Trophoblast cell (in vitro differentiated cells and primary cell): ENCODE measurements around the gene LAMA2.

Experiments used
- DNase-seq, 2 donors: peaks; one replicate each; pipeline ENCODE4 v3.0.0-alpha.2; 2016
- H2AFZ ChIP-seq: 2 replicates; pipeline ENCODE4 v1.6.1; 2013; ENCODE audit warnings: low read length, moderate library complexity, mild to moderate bottlenecking; ENCODE audit not compliant: insufficient read depth, poor library complexity
- H2AK5ac ChIP-seq: 2 replicates; pipeline ENCODE4 v1.6.1; 2013; ENCODE audit warnings: mild to moderate bottlenecking, low read length
- H2BK120ac ChIP-seq: 2 replicates; pipeline ENCODE4 v1.6.1; 2013; ENCODE audit warnings: low read length, mild to moderate bottlenecking, moderate library complexity; ENCODE audit not compliant: insufficient read depth, poor library complexity
- H2BK12ac ChIP-seq: 2 replicates; pipeline ENCODE4 v1.6.1; 2013; ENCODE audit warnings: mild to moderate bottlenecking, low read length, moderate library complexity
- H2BK5ac ChIP-seq: 2 replicates; pipeline ENCODE4 v1.6.1; 2013; ENCODE audit warnings: low read length, low read depth, moderate library complexity, mild to moderate bottlenecking; ENCODE audit not compliant: poor library complexity
- H3K14ac ChIP-seq: 2 replicates; pipeline ENCODE4 v1.6.1; 2013; ENCODE audit warnings: mild to moderate bottlenecking, low read length
- H3K18ac ChIP-seq: 2 replicates; pipeline ENCODE4 v1.6.1; 2013; ENCODE audit warnings: mild to moderate bottlenecking, low read length
- H3K23ac ChIP-seq: 2 replicates; pipeline ENCODE4 v1.6.1; 2013; ENCODE audit warnings: low read length
- H3K27ac ChIP-seq: 2 replicates; pipeline ENCODE4 v1.5.1; 2013; ENCODE audit warnings: low read depth, mild to moderate bottlenecking, inconsistent platforms, low read length, moderate library complexity
- H3K27me3 ChIP-seq: 2 replicates; pipeline ENCODE4 v1.6.1; 2013; ENCODE audit warnings: inconsistent platforms, mild to moderate bottlenecking, low read length, moderate library complexity; ENCODE audit not compliant: insufficient read depth
- H3K36me3 ChIP-seq, 2 experiments: 1 replicate in 1 of 2; 2 replicates in 1 of 2; pipeline ENCODE4 v1.6.1; 2013; ENCODE audit warnings: low read length in 2 of 2, mild to moderate bottlenecking in 2 of 2, moderate library complexity in 1 of 2; ENCODE audit not compliant: insufficient read depth in 2 of 2, control insufficient read depth in 1 of 2
- H3K4ac ChIP-seq: 2 replicates; pipeline ENCODE4 v1.6.1; 2013; ENCODE audit warnings: low read depth, mild to moderate bottlenecking, low read length, moderate library complexity
- H3K4me1 ChIP-seq, 2 experiments: 1 replicate in 1 of 2; 2 replicates in 1 of 2; pipeline ENCODE4 v1.6.1; 2013; ENCODE audit warnings: low read length in 2 of 2, mild to moderate bottlenecking in 2 of 2, moderate library complexity in 1 of 2; ENCODE audit not compliant: insufficient read depth in 2 of 2, control insufficient read depth in 1 of 2
- H3K4me2 ChIP-seq: 2 replicates; pipeline ENCODE4 v1.6.1; 2013; ENCODE audit warnings: inconsistent platforms, mild to moderate bottlenecking, low read length, moderate library complexity
- H3K4me3 ChIP-seq: 2 replicates; pipeline ENCODE4 v1.5.1; 2013; ENCODE audit warnings: mild to moderate bottlenecking, low read depth, low read length, inconsistent platforms
- H3K79me1 ChIP-seq: one replicate; pipeline ENCODE4 v1.6.1; 2013; ENCODE audit warnings: low read length
- H3K79me2 ChIP-seq: 2 replicates; pipeline ENCODE4 v1.6.1; 2013; ENCODE audit warnings: low read length, mild to moderate bottlenecking; ENCODE audit not compliant: control insufficient read depth, insufficient read depth, poor library complexity
- H3K9ac ChIP-seq: 2 replicates; pipeline ENCODE4 v1.6.1; 2013; ENCODE audit warnings: mild to moderate bottlenecking, low read length
- H3K9me3 ChIP-seq: 2 replicates; pipeline ENCODE4 v1.6.1; 2013; ENCODE audit warnings: low read depth, mild to moderate bottlenecking, control low read depth, inconsistent platforms, low read length; ENCODE audit not compliant: insufficient read depth
- H4K12ac ChIP-seq: 2 replicates; pipeline ENCODE4 v1.6.1; 2013; ENCODE audit warnings: low read depth, mild to moderate bottlenecking, low read length, moderate library complexity
- H4K8ac ChIP-seq: 2 replicates; pipeline ENCODE4 v1.6.1; 2013; ENCODE audit warnings: low read depth, mild to moderate bottlenecking, low read length, moderate library complexity
- H4K91ac ChIP-seq: one replicate; pipeline ENCODE4 v1.6.1; 2013; ENCODE audit warnings: low read depth, mild to moderate bottlenecking, low read length, moderate library complexity
- WGBS: extraction: QIAGEN DNeasy Blood & Tissue Kit; methylation state at CpG from one replicate; pipeline ENCODE4 v1.1.7; 2013; ENCODE audit warnings: missing lambda C conversion rate; ENCODE audit not compliant: insufficient read length, insufficient coverage; ENCODE audit errors: extremely low coverage; 5-methylcytosine and 5-hydroxymethylcytosine counted together

The LAMA2 gene

DNA sequence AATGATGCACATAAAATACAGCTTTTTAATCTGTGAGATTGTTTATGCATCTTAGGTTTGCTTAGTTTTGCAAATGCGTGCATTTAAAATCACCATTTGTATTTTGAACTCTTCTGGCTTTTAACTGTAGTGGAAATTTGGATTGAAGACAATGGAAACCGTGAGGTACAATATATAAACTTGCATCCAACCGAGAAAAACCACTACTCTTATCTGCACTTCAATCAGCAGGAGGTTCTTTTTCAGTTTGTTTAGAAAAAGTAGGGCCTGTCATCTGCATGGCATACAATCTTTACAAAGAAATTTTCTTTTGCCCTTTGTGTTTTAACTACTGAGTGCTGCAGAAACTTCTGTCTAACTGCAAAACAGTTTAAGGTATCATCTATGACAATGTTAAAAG, 132.8 kb downstream of the LAMA2 start:
- Histone ChIP-seq H2AK5ac (no peak overlapping the region), H3K4me3 (no peak overlapping the region), H2AFZ (no peak overlapping the region), H3K36me3 (no peaks in the 10 kb centered on the region), H2BK12ac (no peak overlapping the region), H3K23ac (no peak overlapping the region), H3K27ac (no peak overlapping the region), H3K18ac (no peak overlapping the region), H3K14ac (no peak overlapping the region), H3K79me1 (no peaks in the 10 kb centered on the region), H3K9me3 (no peaks in the 10 kb centered on the region), H2BK5ac (no peak overlapping the region), H3K4ac (no peak overlapping the region), H3K9ac (no peak overlapping the region), H3K4me1 (no peaks in the 10 kb centered on the region), H4K8ac (no peak overlapping the region), H2BK120ac (no peak overlapping the region), H3K4me2 (no peak overlapping the region), H3K27me3 (no peaks in the 10 kb centered on the region), H4K91ac (no peak overlapping the region), H3K79me2 (no peaks in the 10 kb centered on the region), H4K12ac (no peak overlapping the region)
- no CpG with 5 or more reads among the region's 3 CpGs for WGBS
- DNase-seq = no peak

DNA sequence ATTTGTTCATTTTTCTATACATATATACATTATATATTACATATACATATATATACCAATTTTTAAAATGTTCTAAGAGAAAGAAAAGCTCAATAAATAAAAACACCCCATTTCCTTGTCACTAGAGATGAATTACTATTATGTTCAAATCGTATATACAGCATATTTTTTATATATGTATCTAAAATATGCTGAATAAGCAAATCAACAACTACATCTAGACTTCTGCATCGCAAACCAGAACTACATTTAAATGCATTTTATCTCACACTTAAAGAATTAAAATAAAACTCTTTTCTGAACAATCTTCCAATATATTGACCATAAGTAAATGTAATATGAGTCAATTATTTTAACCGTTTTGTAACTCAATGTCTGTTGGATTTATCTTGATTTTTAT, 133.9 kb downstream of the LAMA2 start:
- Histone ChIP-seq H2BK5ac (no peak overlapping the region), H2BK12ac (no peak overlapping the region), H3K14ac (no peak overlapping the region), H3K27me3 (no peaks in the 10 kb centered on the region), H3K4ac (no peak overlapping the region), H3K18ac (no peak overlapping the region), H3K23ac (no peak overlapping the region), H3K27ac (no peak overlapping the region), H4K91ac (no peak overlapping the region), H3K4me3 (no peak overlapping the region), H3K79me1 (no peaks in the 10 kb centered on the region), H2BK120ac (no peak overlapping the region), H3K4me2 (no peak overlapping the region), H4K8ac (no peak overlapping the region), H2AK5ac (no peak overlapping the region), H3K79me2 (no peaks in the 10 kb centered on the region), H2AFZ (no peak overlapping the region), H3K9me3 (no peaks in the 10 kb centered on the region), H4K12ac (no peak overlapping the region), H3K36me3 (no peaks in the 10 kb centered on the region), H3K4me1 (no peaks in the 10 kb centered on the region), H3K9ac (no peak overlapping the region)
- DNase-seq = no peak
- WGBS = no CpG with 5 or more reads among the region's 3 CpGs

DNA sequence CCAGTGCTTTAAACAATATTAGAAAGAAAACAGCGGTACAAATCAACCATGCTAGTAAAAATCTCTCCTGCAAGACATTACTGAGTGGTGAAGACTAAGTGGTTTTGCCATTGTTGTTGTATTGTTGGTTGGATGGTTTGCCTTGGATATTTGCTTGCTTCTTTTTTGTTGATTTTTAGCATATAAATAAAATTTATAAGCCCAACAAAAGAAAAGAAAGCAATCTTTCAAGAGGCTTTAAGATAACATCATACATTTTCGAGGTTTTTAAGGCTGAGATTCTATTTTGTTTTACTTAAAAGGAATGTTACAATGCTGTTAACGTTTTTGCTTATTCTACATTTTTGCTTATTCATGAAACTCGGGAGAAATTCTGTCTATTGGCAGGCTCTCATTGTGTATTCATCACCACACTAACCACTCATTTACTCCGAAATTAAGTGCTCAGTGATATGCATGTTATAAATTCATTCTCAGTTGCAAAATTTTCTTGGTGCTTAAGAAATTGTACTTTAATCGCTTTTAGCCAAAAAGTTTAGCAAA, 139.1 kb downstream of the LAMA2 start:
- Histone ChIP-seq H3K18ac (no peak overlapping the region), H3K23ac (no peak overlapping the region), H2BK120ac (no peak overlapping the region), H3K79me1 (no peaks in the 10 kb centered on the region), H3K27ac (no peak overlapping the region), H2AFZ (no peak overlapping the region), H3K14ac (no peak overlapping the region), H3K4me1 (no peaks in the 10 kb centered on the region), H4K12ac (no peak overlapping the region), H3K79me2 (no peaks in the 10 kb centered on the region), H2BK5ac (no peak overlapping the region), H4K8ac (no peak overlapping the region), H3K36me3 (no peaks in the 10 kb centered on the region), H3K4me2 (no peak overlapping the region), H3K9ac (no peak overlapping the region), H2BK12ac (no peak overlapping the region), H3K4ac (no peak overlapping the region), H3K27me3 (no peaks in the 10 kb centered on the region), H3K9me3 (no peaks in the 10 kb centered on the region), H2AK5ac (no peak overlapping the region), H3K4me3 (no peak overlapping the region), H4K91ac (no peak overlapping the region)
- no peak for DNase-seq
- WGBS = no CpG with 5 or more reads among the region's 6 CpGs

DNA sequence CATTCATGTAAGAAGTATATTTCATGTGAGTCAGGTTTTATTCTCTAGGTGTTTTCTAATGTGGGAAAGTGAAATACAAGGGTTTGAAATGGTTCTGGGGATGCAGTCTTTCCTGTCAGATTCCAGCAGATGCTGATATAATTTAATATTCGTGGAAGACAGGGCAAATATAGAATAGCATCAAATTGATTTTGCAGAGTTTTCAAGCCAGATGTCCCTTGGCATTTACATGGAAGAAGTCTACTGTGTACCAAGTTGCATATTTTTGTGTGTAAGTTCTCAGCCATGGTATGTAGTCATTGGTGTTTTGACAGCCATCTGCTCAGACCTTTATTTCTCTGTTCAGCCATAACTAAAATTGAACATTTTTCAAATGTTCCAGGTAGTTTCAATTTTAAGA, 143.7 kb downstream of the LAMA2 start:
- H3K18ac ChIP-seq = no peak overlapping the region
- no CpG with 5 or more reads among the region's 1 CpG for WGBS
- no peak overlapping the region for H3K23ac ChIP-seq
- no peaks in the 10 kb centered on the region for H3K27me3 ChIP-seq
- no peak overlapping the region for H4K8ac ChIP-seq
- no peak for DNase-seq
- no peak overlapping the region for H3K27ac ChIP-seq
- H3K79me1 ChIP-seq = no peaks in the 10 kb centered on the region
- H3K4ac ChIP-seq = no peak overlapping the region
- H3K14ac ChIP-seq = no peak overlapping the region
- no peak overlapping the region for H4K91ac ChIP-seq
- no peaks in the 10 kb centered on the region for H3K36me3 ChIP-seq
- H2AFZ ChIP-seq = no peak overlapping the region
- no peak overlapping the region for H4K12ac ChIP-seq
- no peak overlapping the region for H2AK5ac ChIP-seq
- no peak overlapping the region for H3K4me2 ChIP-seq
- no peaks in the 10 kb centered on the region for H3K4me1 ChIP-seq
- no peak overlapping the region for H2BK120ac ChIP-seq
- H2BK5ac ChIP-seq = no peak overlapping the region
- H3K4me3 ChIP-seq = no peak overlapping the region
- H2BK12ac ChIP-seq = no peak overlapping the region
- no peaks in the 10 kb centered on the region for H3K79me2 ChIP-seq
- no peaks in the 10 kb centered on the region for H3K9me3 ChIP-seq
- H3K9ac ChIP-seq = no peak overlapping the region
